GM12878 (cell line): ENCODE data around the gene SLC24A4. TPM values are rescaled to one million over a fixed set of nuclear protein-coding genes. Genes with fewer than 3 reads are reported as not detected.

Source experiments
- ATAC-seq: fragments of 200-7000 bp; cut with Tn5 transposase; 3 replicates; pipeline ENCODE4 v1.9.1; 2020; ENCODE audit warnings: mild to moderate bottlenecking, moderate library complexity
- BruUV-seq: library from RNA; stranded (reverse); fragments of 400-500 nt; replicated peaks from 2 replicates; lab custom pipeline; 2021; lab: Mats Ljungman, UMichigan
- CTCF ChIA-PET: fragments of 300-600 bp; sonication (Branson Sonifier 250); formaldehyde crosslinking; extraction: SDS; loops from one replicate; lab custom pipeline; 2021; ENCODE audit warnings: inconsistent platforms; lab: Yijun Ruan, JAX
- POLR2A ChIA-PET: fragments of 350-600 bp; formaldehyde crosslinking; extraction: SDS; loops from one replicate; lab custom pipeline; 2021; ENCODE audit warnings: inconsistent platforms; lab: Charles Lee
- RAD21 ChIA-PET: fragments of 300-600 bp; sonication (Branson Sonifier 250); formaldehyde crosslinking; loops from one replicate; lab custom pipeline; 2023; ENCODE audit warnings: antibody characterized with exemption; ENCODE audit not compliant: unreplicated experiment; lab: Charles Lee
- SMC1A ChIA-PET: fragments of 300-600 bp; sonication (Branson Sonifier 250); formaldehyde crosslinking; loops from one replicate; lab custom pipeline; 2023; ENCODE audit not compliant: unreplicated experiment, uncharacterized antibody; lab: Charles Lee
- DNase-seq: peaks from one replicate; pipeline ENCODE4 v3.0.0-alpha.2; 2011; ENCODE audit warnings: low read depth, low spot score
- FAIRE-seq: peaks from 3 replicates; lab custom pipeline; 2011; peaks lifted over from hg19 to GRCh38; lab: Jason Lieb, UNC
- H2AFZ ChIP-seq: 2 replicates; pipeline ENCODE4 v1.6.0; 2011; ENCODE audit warnings: low read depth, low read length, control low read depth; ENCODE audit not compliant: control insufficient read depth
- H3K27ac ChIP-seq: 2 replicates; pipeline ENCODE4 v1.5.1; 2011; ENCODE audit warnings: control low read depth; ENCODE audit not compliant: control insufficient read depth, insufficient read depth
- H3K27me3 ChIP-seq, 2 experiments: replicated peaks in 1 of 2; 2 replicates each; pipeline versions ENCODE4 v1.6.0 to v1.6.1; 2011; ENCODE audit warnings: low read length in 1 of 2; ENCODE audit not compliant: control insufficient read depth in 2 of 2, insufficient read depth in 2 of 2
- H3K36me3 ChIP-seq, 2 experiments: 2 replicates each; pipeline ENCODE4 v1.5.1; 2011; ENCODE audit warnings: low read length in 1 of 2; ENCODE audit not compliant: control insufficient read depth in 2 of 2, insufficient read depth in 2 of 2
- H3K4me1 ChIP-seq: 2 replicates; pipeline ENCODE4 v1.6.1; 2011; ENCODE audit warnings: mild to moderate bottlenecking, low read length, moderate library complexity, mixed read lengths; ENCODE audit not compliant: control insufficient read depth, insufficient read depth
- H3K4me2 ChIP-seq: 2 replicates; pipeline ENCODE4 v1.6.0; 2011; ENCODE audit warnings: control low read depth; ENCODE audit not compliant: control insufficient read depth, insufficient read depth
- H3K4me3 ChIP-seq: fragments of 200-600 bp; sonication (generic); 2 replicates; pipeline ENCODE4 v1.5.1; 2016
- H3K79me2 ChIP-seq: 2 replicates; pipeline ENCODE4 v1.6.0; 2011; ENCODE audit warnings: low read length; ENCODE audit not compliant: control insufficient read depth, insufficient read depth
- H3K9ac ChIP-seq: 2 replicates; pipeline ENCODE4 v1.8.0; 2011; ENCODE audit warnings: low read length, control low read depth, mixed read lengths; ENCODE audit not compliant: control insufficient read depth, insufficient read depth
- H3K9me3 ChIP-seq: replicated peaks from 3 replicates; pipeline ENCODE4 v1.5.1; 2011; ENCODE audit warnings: mild to moderate bottlenecking, low read length; ENCODE audit not compliant: control insufficient read depth, insufficient read depth
- H4K20me1 ChIP-seq: 2 replicates; pipeline ENCODE4 v1.6.0; 2011; ENCODE audit not compliant: control insufficient read depth, insufficient read depth
- ASH2L ChIP-seq: fragments of 300-600, 200-600 bp; sonication (generic); IDR thresholded peaks from 2 replicates; pipeline ENCODE4 v1.6.1; 2017; ENCODE audit warnings: low read depth, mild to moderate bottlenecking, borderline replicate concordance
- CHD2 ChIP-seq: IDR thresholded peaks from 2 replicates; pipeline ENCODE4 v1.6.1; 2011; ENCODE audit warnings: low read depth, low read length, improper control_type of control experiment, borderline replicate concordance
- DPF2 ChIP-seq: fragments of 450-650 bp; IDR thresholded peaks from 2 replicates; pipeline ENCODE4 v1.6.1; 2017; ENCODE audit warnings: mild to moderate bottlenecking
- EZH2 ChIP-seq: IDR thresholded peaks from 2 replicates; pipeline ENCODE4 v1.6.1; 2012; ENCODE audit warnings: low read depth, mild to moderate bottlenecking, control low read depth, inconsistent platforms, low read length, borderline replicate concordance; ENCODE audit not compliant: control insufficient read depth
- FOS ChIP-seq: IDR thresholded peaks from 3 replicates; pipeline ENCODE4 v1.6.1; 2011; ENCODE audit warnings: borderline replicate concordance; ENCODE audit not compliant: insufficient read length; ENCODE audit errors: extremely low read depth
- JUNB ChIP-seq: IDR thresholded peaks from 2 replicates; pipeline ENCODE4 v1.6.1; 2016; ENCODE audit warnings: antibody characterized with exemption, mild to moderate bottlenecking
- NRF1 ChIP-seq: conservative IDR thresholded peaks from 2 replicates; pipeline ENCODE4 v1.6.1; 2011; ENCODE audit warnings: mild to moderate bottlenecking, low read depth, low read length, improper control_type of control experiment
- POU2F2 ChIP-seq: IDR thresholded peaks from 3 replicates; pipeline ENCODE4 v1.6.1; 2011; ENCODE audit warnings: low read depth, mild to moderate bottlenecking, low read length, borderline replicate concordance
- YBX1 ChIP-seq: fragments of 450-650 bp; IDR thresholded peaks from 2 replicates; pipeline ENCODE4 v1.6.1; 2016; ENCODE audit warnings: antibody characterized with exemption
- ZNF207 ChIP-seq: fragments of 450-650 bp; IDR thresholded peaks from 2 replicates; pipeline ENCODE4 v1.6.1; 2014; ENCODE audit warnings: antibody characterized with exemption, mild to moderate bottlenecking, borderline replicate concordance
- WGBS: methylation state at CpG from one replicate; pipeline ENCODE4 v1.1.6; 2016; ENCODE audit warnings: low lambda C conversion rate; ENCODE audit not compliant: insufficient replicate concordance, insufficient coverage; ENCODE audit errors: missing lambda C conversion rate; 5-methylcytosine and 5-hydroxymethylcytosine counted together
- in situ Hi-C: fragments of 300-500 bp; cut with MboI; formaldehyde crosslinking; loops from 9 replicates; pipeline ENCODE4 v1.14.3; 2018; ENCODE audit warnings: mixed read lengths
- intact Hi-C: fragments of 100-400 bp; cut with micrococcal nuclease; formaldehyde crosslinking; loops from one replicate; pipeline ENCODE4 v1.14.2; 2022; ENCODE audit not compliant: unreplicated experiment
- polyA plus RNA-seq, 11 experiments: library from polyadenylated mRNA; depleted of rRNA in 4 of 11; unstranded in 6 of 11; stranded (reverse) in 5 of 11; fragments of >200 nt; fragmentation: Nextera tagmentation in 4 of 11; fragmentation: Illumina TruSeq in 1 of 11; extraction: Ambion mirVana in 4 of 11; extraction: Trizol in 1 of 11; gene quantifications; 1 replicate in 1 of 11; 2 replicates in 10 of 11; pipeline versions ENCODE4 v1.2.1 to v1.2.3, GENCODE V29; 2011 to 2016; ENCODE audit warnings: inconsistent platforms in 2 of 11, missing spikeins in 2 of 11, low read depth in 1 of 11
- total RNA-seq, 4 experiments: library from RNA; depleted of rRNA in 3 of 4; stranded (reverse); fragments of >200 nt in 3 of 4; fragmentation: Illumina TruSeq in 1 of 4; extraction: Trizol in 1 of 4; gene quantifications; 2 replicates each; pipeline versions ENCODE4 v1.2.1 to v1.2.3, GENCODE V29; 2013 to 2021
- TF ChIP-seq, protein P1 (sequence below): fragments of 450-650 bp; formaldehyde crosslinking; IDR thresholded peaks from 2 replicates; pipeline ENCODE4 v1.4.0; 2020; ENCODE audit warnings: mild to moderate bottlenecking, moderate library complexity
- TF ChIP-seq, protein P2 (sequence below): fragments of 450-650 bp; IDR thresholded peaks from 2 replicates; pipeline ENCODE4 v1.6.1; 2018; ENCODE audit warnings: borderline replicate concordance, mild to moderate bottlenecking; ENCODE audit not compliant: partially characterized antibody
- TF ChIP-seq, protein P3 (sequence below): fragments of 450-650 bp; IDR thresholded peaks from 2 replicates; pipeline ENCODE4 v1.6.1; 2017; ENCODE audit warnings: borderline replicate concordance

The SLC24A4 gene
- total and polyA plus RNA-seq, 10 of the 15 experiments (the other 5 are each of a cell fraction or from before 2014, with no cell fraction given), result under 0.01 to 0.46 (median 0.04) TPM; not detected in 5

- Histone ChIP-seq H3K79me2 (no peaks in the 10 kb centered on the region), H3K27me3 (peaks cover 5 to 7% of the 10 kb centered on the region in 2 experiments; a peak in 2 of 4 replicates), H3K9me3 (no peaks in the 10 kb centered on the region), H4K20me1 (no peaks in the 10 kb centered on the region), H3K27ac (no peak overlapping the region), H3K4me3 (no peak overlapping the region), H3K9ac (no peak overlapping the region), H3K4me2 (no peak overlapping the region), H3K36me3 (no peaks in the 10 kb centered on the region), H2AFZ (no peak overlapping the region), H3K4me1 (no peaks in the 10 kb centered on the region)
- ChIA-PET CTCF (no interaction called here), RAD21 (interaction anchor here (0.7 kb wide), 1 partner anchor 34 kb away, joined by 3 read pairs; no protein-coding TSS in a partner anchor), POLR2A (no interaction called here), SMC1A (interaction anchor here (0.7 kb wide), 1 partner anchor 62 kb away, joined by 4 read pairs; no protein-coding TSS in a partner anchor)
- in situ Hi-C loops (no loop called here), intact Hi-C loops (no loop called here)
- WGBS, result 24% methylated on average over 6 of the region's 6 CpGs
- FAIRE-seq (no peak), ATAC-seq (no peak), DNase-seq (no peak)
- no peak for TF ChIP-seq JUNB
- TF ChIP-seq DPF2, result no peak
- TF ChIP-seq, protein P1, sequence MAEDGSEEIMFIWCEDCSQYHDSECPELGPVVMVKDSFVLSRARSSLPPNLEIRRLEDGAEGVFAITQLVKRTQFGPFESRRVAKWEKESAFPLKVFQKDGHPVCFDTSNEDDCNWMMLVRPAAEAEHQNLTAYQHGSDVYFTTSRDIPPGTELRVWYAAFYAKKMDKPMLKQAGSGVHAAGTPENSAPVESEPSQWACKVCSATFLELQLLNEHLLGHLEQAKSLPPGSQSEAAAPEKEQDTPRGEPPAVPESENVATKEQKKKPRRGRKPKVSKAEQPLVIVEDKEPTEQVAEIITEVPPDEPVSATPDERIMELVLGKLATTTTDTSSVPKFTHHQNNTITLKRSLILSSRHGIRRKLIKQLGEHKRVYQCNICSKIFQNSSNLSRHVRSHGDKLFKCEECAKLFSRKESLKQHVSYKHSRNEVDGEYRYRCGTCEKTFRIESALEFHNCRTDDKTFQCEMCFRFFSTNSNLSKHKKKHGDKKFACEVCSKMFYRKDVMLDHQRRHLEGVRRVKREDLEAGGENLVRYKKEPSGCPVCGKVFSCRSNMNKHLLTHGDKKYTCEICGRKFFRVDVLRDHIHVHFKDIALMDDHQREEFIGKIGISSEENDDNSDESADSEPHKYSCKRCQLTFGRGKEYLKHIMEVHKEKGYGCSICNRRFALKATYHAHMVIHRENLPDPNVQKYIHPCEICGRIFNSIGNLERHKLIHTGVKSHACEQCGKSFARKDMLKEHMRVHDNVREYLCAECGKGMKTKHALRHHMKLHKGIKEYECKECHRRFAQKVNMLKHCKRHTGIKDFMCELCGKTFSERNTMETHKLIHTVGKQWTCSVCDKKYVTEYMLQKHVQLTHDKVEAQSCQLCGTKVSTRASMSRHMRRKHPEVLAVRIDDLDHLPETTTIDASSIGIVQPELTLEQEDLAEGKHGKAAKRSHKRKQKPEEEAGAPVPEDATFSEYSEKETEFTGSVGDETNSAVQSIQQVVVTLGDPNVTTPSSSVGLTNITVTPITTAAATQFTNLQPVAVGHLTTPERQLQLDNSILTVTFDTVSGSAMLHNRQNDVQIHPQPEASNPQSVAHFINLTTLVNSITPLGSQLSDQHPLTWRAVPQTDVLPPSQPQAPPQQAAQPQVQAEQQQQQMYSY, result no peak
- no peak for TF ChIP-seq YBX1
- TF ChIP-seq, protein P2, sequence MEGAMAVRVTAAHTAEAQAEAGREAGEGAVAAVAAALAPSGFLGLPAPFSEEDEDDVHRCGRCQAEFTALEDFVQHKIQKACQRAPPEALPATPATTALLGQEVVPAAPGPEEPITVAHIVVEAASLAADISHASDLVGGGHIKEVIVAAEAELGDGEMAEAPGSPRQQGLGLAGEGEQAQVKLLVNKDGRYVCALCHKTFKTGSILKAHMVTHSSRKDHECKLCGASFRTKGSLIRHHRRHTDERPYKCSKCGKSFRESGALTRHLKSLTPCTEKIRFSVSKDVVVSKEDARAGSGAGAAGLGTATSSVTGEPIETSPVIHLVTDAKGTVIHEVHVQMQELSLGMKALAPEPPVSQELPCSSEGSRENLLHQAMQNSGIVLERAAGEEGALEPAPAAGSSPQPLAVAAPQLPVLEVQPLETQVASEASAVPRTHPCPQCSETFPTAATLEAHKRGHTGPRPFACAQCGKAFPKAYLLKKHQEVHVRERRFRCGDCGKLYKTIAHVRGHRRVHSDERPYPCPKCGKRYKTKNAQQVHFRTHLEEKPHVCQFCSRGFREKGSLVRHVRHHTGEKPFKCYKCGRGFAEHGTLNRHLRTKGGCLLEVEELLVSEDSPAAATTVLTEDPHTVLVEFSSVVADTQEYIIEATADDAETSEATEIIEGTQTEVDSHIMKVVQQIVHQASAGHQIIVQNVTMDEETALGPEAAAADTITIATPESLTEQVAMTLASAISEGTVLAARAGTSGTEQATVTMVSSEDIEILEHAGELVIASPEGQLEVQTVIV, result no peak
- TF ChIP-seq NRF1, result no peak
- no peak for TF ChIP-seq ZNF207
- TF ChIP-seq CHD2, result no peak
- TF ChIP-seq FOS, result no peak
- no peak for TF ChIP-seq EZH2
- TF ChIP-seq, protein P3, sequence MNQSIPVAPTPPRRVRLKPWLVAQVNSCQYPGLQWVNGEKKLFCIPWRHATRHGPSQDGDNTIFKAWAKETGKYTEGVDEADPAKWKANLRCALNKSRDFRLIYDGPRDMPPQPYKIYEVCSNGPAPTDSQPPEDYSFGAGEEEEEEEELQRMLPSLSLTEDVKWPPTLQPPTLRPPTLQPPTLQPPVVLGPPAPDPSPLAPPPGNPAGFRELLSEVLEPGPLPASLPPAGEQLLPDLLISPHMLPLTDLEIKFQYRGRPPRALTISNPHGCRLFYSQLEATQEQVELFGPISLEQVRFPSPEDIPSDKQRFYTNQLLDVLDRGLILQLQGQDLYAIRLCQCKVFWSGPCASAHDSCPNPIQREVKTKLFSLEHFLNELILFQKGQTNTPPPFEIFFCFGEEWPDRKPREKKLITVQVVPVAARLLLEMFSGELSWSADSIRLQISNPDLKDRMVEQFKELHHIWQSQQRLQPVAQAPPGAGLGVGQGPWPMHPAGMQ, result no peak
- TF ChIP-seq ASH2L, result no peak
- no peak for TF ChIP-seq POU2F2
- no TSS peak for BruUV-seq
Observed at GRCh38 chr14:92297818-92298595, 25.0 kb upstream of the SLC24A4 start.
